Fibroblast of lung (primary cell): ENCODE data around the gene STC2. TPM values are rescaled to one million over a fixed set of nuclear protein-coding genes. Genes with fewer than 3 reads are reported as not detected.
A peak's percentile ranks its signal among the peaks of the same experiment; 100 is the strongest.
"Not testable (repeated sequence)": the region's sequence is repeated elsewhere in the genome, so short reads cannot be mapped to it uniquely, and the experiment has no call there.

ENCODE experiments used
- DNase-seq, 2 donors: peaks; one replicate each; pipeline versions ENCODE4 v3.0.0 to v3.0.0-alpha.2; 2010; ENCODE audit warnings: low read depth in 2 of 2
- H2AFZ ChIP-seq: 2 replicates; pipeline ENCODE4 v1.5.1; 2012; ENCODE audit warnings: low read length, control low read depth, inconsistent platforms
- H3K27ac ChIP-seq: 2 replicates; pipeline ENCODE4 v1.5.1; 2011; ENCODE audit warnings: low read length, control low read depth; ENCODE audit not compliant: insufficient read depth
- H3K27me3 ChIP-seq: 2 replicates; pipeline ENCODE4 v1.5.1; 2011; ENCODE audit warnings: mild to moderate bottlenecking, low read length; ENCODE audit not compliant: control insufficient read depth, insufficient read depth
- H3K36me3 ChIP-seq: 2 replicates; pipeline ENCODE4 v1.5.1; 2011; ENCODE audit warnings: low read length; ENCODE audit not compliant: control insufficient read depth, insufficient read depth
- H3K4me1 ChIP-seq: 2 replicates; pipeline ENCODE4 v1.5.1; 2011; ENCODE audit warnings: low read length; ENCODE audit not compliant: control insufficient read depth, insufficient read depth; ENCODE audit errors: extremely low read depth
- H3K4me2 ChIP-seq: 2 replicates; pipeline ENCODE4 v1.5.1; 2011; ENCODE audit warnings: low read length, control low read depth; ENCODE audit not compliant: insufficient read depth; ENCODE audit errors: extremely low read depth
- H3K4me3 ChIP-seq, 4 experiments: fragments of 200-600 bp in 1 of 4; sonication (generic) in 1 of 4; replicated peaks in 1 of 4; 2 replicates each; pipeline ENCODE4 v1.5.1; 2011 to 2016; ENCODE audit warnings: low read length in 4 of 4, low read depth in 3 of 4, mild to moderate bottlenecking in 3 of 4, control low read depth in 2 of 4, inconsistent platforms in 1 of 4, mixed read lengths in 1 of 4; ENCODE audit not compliant: insufficient read depth in 1 of 4; ENCODE audit errors: control extremely low read depth in 1 of 4
- H3K79me2 ChIP-seq: 2 replicates; pipeline ENCODE4 v1.5.1; 2012; ENCODE audit warnings: mild to moderate bottlenecking, low read length, inconsistent platforms; ENCODE audit not compliant: control insufficient read depth, insufficient read depth
- H3K9ac ChIP-seq: 2 replicates; pipeline ENCODE4 v1.5.1; 2011; ENCODE audit warnings: mild to moderate bottlenecking, low read length, control low read depth; ENCODE audit not compliant: insufficient read depth
- H3K9me3 ChIP-seq: 2 replicates; pipeline ENCODE4 v1.5.1; 2012; ENCODE audit warnings: low read depth, low read length; ENCODE audit not compliant: control insufficient read depth, insufficient read depth
- H4K20me1 ChIP-seq: 2 replicates; pipeline ENCODE4 v1.5.1; 2011; ENCODE audit warnings: low read length; ENCODE audit not compliant: control insufficient read depth, insufficient read depth; ENCODE audit errors: extremely low read depth
- CTCF ChIP-seq, 2 donors: IDR thresholded peaks in 1 of 2; conservative IDR thresholded peaks in 1 of 2; 1 replicate in 1 of 2; 2 replicates in 1 of 2; pipeline ENCODE4 v1.5.1; 2011 to 2012; ENCODE audit warnings: low read length in 2 of 2, control low read depth in 1 of 2, inconsistent platforms in 1 of 2, low read depth in 1 of 2, mild to moderate bottlenecking in 1 of 2
- EZH2 ChIP-seq: IDR thresholded peaks from 2 replicates; pipeline ENCODE4 v1.5.1; 2012; ENCODE audit warnings: low read length, control low read depth, mild to moderate bottlenecking; ENCODE audit errors: missing control alignments
- polyA minus RNA-seq: library from RNA; depleted of rRNA, polyadenylated mRNA; stranded (reverse); fragments of >200 nt; gene quantifications from 2 replicates; pipeline ENCODE4 v1.2.3, GENCODE V29; 2011; ENCODE audit warnings: low replicate concordance
- polyA plus RNA-seq, 2 donors: library from polyadenylated mRNA; depleted of rRNA in 1 of 2; stranded (reverse) in 1 of 2; unstranded in 1 of 2; fragments of >200 nt; gene quantifications; 2 replicates each; pipeline ENCODE4 v1.2.1, GENCODE V29; 2011 to 2012; ENCODE audit warnings: missing spikeins in 1 of 2
- total RNA-seq: library from RNA; depleted of rRNA; stranded (reverse); fragments of >200 nt; gene quantifications from 2 replicates; pipeline ENCODE4 v1.2.1, GENCODE V29; 2014

Gene STC2
- 110 and 299 TPM in 2 replicates for total RNA-seq
- polyA plus RNA-seq, result 93.9 and 112 TPM in 2 replicates
- 107 and 115 TPM in 2 replicates for polyA plus RNA-seq (2012)
- 24.9 and 28.7 TPM in 2 replicates for polyA minus RNA-seq

GRCh38 chr5:173327948-173328843 is at the start of gene STC2:
Gene STC2 (minus strand): TSS chr5:173328414. CDS start chr5:173328193, 221 bp downstream.
- Histone ChIP-seq H4K20me1 (no peaks in the 10 kb centered on the region), H3K9me3 (no peaks in the 10 kb centered on the region), H3K27me3 (no peaks in the 10 kb centered on the region), H3K27ac (peak within 1 kb of the TSS; percentile 82), H3K4me1 (peaks cover 28% of the 10 kb centered on the region), H3K4me2 (peak within 1 kb of the TSS; percentile 94), H3K36me3 (peaks cover 7% of the 10 kb centered on the region), H3K79me2 (peaks cover 36% of the 10 kb centered on the region), H3K9ac (peak within 1 kb of the TSS; percentile 62), H3K4me3 (peak within 1 kb of the TSS; percentile 49 to 79 (median 64)), H2AFZ (peak within 1 kb of the TSS; percentile 43)
- peak; percentile 78 to 91 for DNase-seq
- TF ChIP-seq CTCF (conservative IDR thresholded peaks at IDR 0.05 in 1 of 2, IDR thresholded peaks at IDR 0.05 in 1 of 2; ENCODE audit: low read depth in 1 of 2, low read length in 2 of 2) (no peak), EZH2 (no peak)

GRCh38 chr5:173371400-173371799 is 43.2 kb upstream of the STC2 start:
- Histone ChIP-seq H3K36me3 (no peaks in the 10 kb centered on the region), H3K27me3 (peaks cover 3% of the 10 kb centered on the region), H3K9ac (no peak overlapping the region), H3K9me3 (no peaks in the 10 kb centered on the region), H2AFZ (no peak overlapping the region), H3K27ac (no peak overlapping the region), H3K4me2 (no peak overlapping the region), H4K20me1 (no peaks in the 10 kb centered on the region), H3K79me2 (no peaks in the 10 kb centered on the region), H3K4me3 (no peak overlapping the region), H3K4me1 (no peaks in the 10 kb centered on the region)
- TF ChIP-seq CTCF (conservative IDR thresholded peaks at IDR 0.05 in 1 of 2, IDR thresholded peaks at IDR 0.05 in 1 of 2; ENCODE audit: low read depth in 1 of 2, low read length in 2 of 2) (no peak), EZH2 (no peak)
- DNase-seq, result no peak

GRCh38 chr5:173363406-173363805 is 35.2 kb upstream of the STC2 start:
- H4K20me1 ChIP-seq, H3K4me2 ChIP-seq, H3K9ac ChIP-seq, H3K9me3 ChIP-seq, H3K27me3 ChIP-seq, H3K27ac ChIP-seq, H3K4me3 ChIP-seq, H3K36me3 ChIP-seq, DNase-seq, H2AFZ ChIP-seq, H3K4me1 ChIP-seq, H3K79me2 ChIP-seq: not testable (repeated sequence)
